K562 (cell line): ENCODE data around the gene DCTN5. TPM values are rescaled to one million over a fixed set of nuclear protein-coding genes. Genes with fewer than 3 reads are reported as not detected.

Source experiments
- BCLAF1 ChIP-seq, 2 experiments: fragments of 450-650 bp in 1 of 2; IDR thresholded peaks; 2 replicates each; pipeline ENCODE4 v1.6.1; 2011 to 2017; ENCODE audit warnings: low read depth in 2 of 2, antibody characterized with exemption in 1 of 2, borderline replicate concordance in 1 of 2, low read length in 1 of 2, mild to moderate bottlenecking in 1 of 2, mixed read lengths in 1 of 2; ENCODE audit not compliant: control insufficient read depth in 1 of 2
- ELF1 ChIP-seq: fragments of 200-800 bp; sonication (Bioruptor generic); IDR thresholded peaks from 2 replicates; pipeline ENCODE4 v1.6.1; 2016; ENCODE audit warnings: missing genetic modification characterization, missing compliant biosample characterization
- ETV6 ChIP-seq, 3 experiments: fragments of 150-350 bp in 1 of 3; sonication (generic) in 1 of 3; formaldehyde crosslinking in 1 of 3; IDR thresholded peaks; 2 replicates each; pipeline versions ENCODE4 v1.6.1 to v1.8.0; 2014 to 2022; ENCODE audit warnings: borderline replicate concordance in 2 of 3, low read depth in 2 of 3, antibody characterized with exemption in 1 of 3, low read length in 1 of 3, mild to moderate bottlenecking in 1 of 3, missing genetic modification reagents in 1 of 3
- EZH2 ChIP-seq: IDR thresholded peaks from 2 replicates; pipeline ENCODE4 v1.6.1; 2012; ENCODE audit warnings: low read depth, mild to moderate bottlenecking, inconsistent platforms, low read length, borderline replicate concordance
- FOXM1 ChIP-seq, 2 experiments: fragments of 450-650 bp in 1 of 2; sonication (generic) in 1 of 2; formaldehyde crosslinking in 1 of 2; IDR thresholded peaks; 2 replicates each; pipeline versions ENCODE4 v1.6.1 to v1.9.0; 2017 to 2022; ENCODE audit warnings: low read depth in 2 of 2, mild to moderate bottlenecking in 2 of 2, missing genetic modification reagents in 1 of 2, moderate library complexity in 1 of 2
- GABPB2 ChIP-seq: fragments of 250-450 bp; sonication (Bioruptor Pico); conservative IDR thresholded peaks from 2 replicates; pipeline ENCODE4 v1.5.1; 2021; ENCODE audit warnings: mild to moderate bottlenecking
- HIVEP1 ChIP-seq: fragments of 250-450 bp; sonication (Bioruptor Pico); IDR thresholded peaks from 2 replicates; pipeline ENCODE4 v1.4.0; 2020; ENCODE audit warnings: mild to moderate bottlenecking
- HNRNPK ChIP-seq: fragments of 200-400 bp; formaldehyde crosslinking; IDR thresholded peaks from one replicate; pipeline ENCODE4 v1.6.1; 2018; ENCODE audit warnings: mild to moderate bottlenecking, low read depth, low read length; ENCODE audit not compliant: poor library complexity, severe bottlenecking
- JUN ChIP-seq, 2 experiments: sonication (generic) in 1 of 2; formaldehyde crosslinking in 1 of 2; IDR thresholded peaks; 2 replicates each; pipeline versions ENCODE4 v1.6.1 to v1.8.0; 2012 to 2022; ENCODE audit warnings: borderline replicate concordance in 2 of 2, mild to moderate bottlenecking in 2 of 2, improper control_type of control experiment in 1 of 2, low read depth in 1 of 2, low read length in 1 of 2, missing genetic modification reagents in 1 of 2
- KLF16 ChIP-seq: IDR thresholded peaks from 2 replicates; pipeline ENCODE4 v1.6.1; 2016; ENCODE audit warnings: antibody characterized with exemption
- MCM5 ChIP-seq: fragments of 450-650 bp; IDR thresholded peaks from 2 replicates; pipeline ENCODE4 v1.6.1; 2016; ENCODE audit warnings: low read depth
- MLX ChIP-seq, 2 experiments: fragments of 450-650 bp in 1 of 2; sonication (generic) in 1 of 2; formaldehyde crosslinking; conservative IDR thresholded peaks; 2 replicates each; pipeline versions ENCODE4 v1.4.0 to v1.8.1; 2020 to 2022; ENCODE audit warnings: mild to moderate bottlenecking in 1 of 2, missing genetic modification reagents in 1 of 2
- NFE2L1 ChIP-seq: fragments of 450-650 bp; IDR thresholded peaks from 2 replicates; pipeline ENCODE4 v1.6.1; 2016; ENCODE audit warnings: missing genetic modification characterization, low read depth, mild to moderate bottlenecking, missing compliant biosample characterization, moderate library complexity, borderline replicate concordance
- PHF21A ChIP-seq: fragments of 450-650 bp; IDR thresholded peaks from 2 replicates; pipeline ENCODE4 v1.6.1; 2017; ENCODE audit warnings: low read depth, borderline replicate concordance
- POU5F1 ChIP-seq: fragments of 150-350 bp; IDR thresholded peaks from 2 replicates; pipeline ENCODE4 v1.6.1; 2014; ENCODE audit warnings: borderline replicate concordance, low read length, low read depth, mild to moderate bottlenecking; ENCODE audit not compliant: partially characterized antibody
- SAFB ChIP-seq: fragments of 200-400 bp; formaldehyde crosslinking; IDR thresholded peaks from 2 replicates; pipeline ENCODE4 v1.6.1; 2017; ENCODE audit warnings: low read depth, low read length, borderline replicate concordance
- SETDB1 ChIP-seq: IDR thresholded peaks from one replicate; pipeline ENCODE4 v1.6.1; 2012; ENCODE audit warnings: low read length, control low read depth, inconsistent platforms
- SMAD1 ChIP-seq: fragments of 150-350 bp; IDR thresholded peaks from 2 replicates; pipeline ENCODE4 v1.6.1; 2014; ENCODE audit warnings: low read length, low read depth; ENCODE audit not compliant: partially characterized antibody
- TRIM25 ChIP-seq: fragments of 450-650 bp; IDR thresholded peaks from 2 replicates; pipeline ENCODE4 v1.7.0; 2016; ENCODE audit warnings: borderline replicate concordance
- ZNF311 ChIP-seq: fragments of 250-450 bp; sonication (Bioruptor Pico); IDR thresholded peaks from 2 replicates; pipeline ENCODE4 v1.4.0; 2020; ENCODE audit warnings: mild to moderate bottlenecking, moderate library complexity
- polyA plus RNA-seq, 8 experiments: library from polyadenylated mRNA; depleted of rRNA in 4 of 8; stranded (reverse) in 5 of 8; unstranded in 3 of 8; fragments of >200 nt; fragmentation: Nextera tagmentation in 2 of 8; fragmentation: Illumina TruSeq in 1 of 8; extraction: Ambion mirVana in 2 of 8; extraction: Trizol in 1 of 8; gene quantifications; 2 replicates each; pipeline versions ENCODE4 v1.2.1 to v1.2.3, GENCODE V29; 2011 to 2014; ENCODE audit warnings: inconsistent platforms in 1 of 8, missing spikeins in 1 of 8
- total RNA-seq, 7 experiments: library from RNA; depleted of rRNA in 6 of 7; stranded (reverse); fragments of >200 nt in 6 of 7; fragmentation: Illumina TruSeq in 2 of 7; extraction: Trizol in 2 of 7; gene quantifications; 2 replicates each; pipeline versions ENCODE4 v1.2.1 to v1.2.3, GENCODE V29; 2011 to 2021; ENCODE audit warnings: low replicate concordance in 1 of 7

Gene DCTN5
- total and polyA plus RNA-seq, 9 of the 15 experiments (the other 6 are each of a cell fraction or from before 2014, with no cell fraction given), result 35.8 to 149 (median 75.9) TPM

GRCh38 chr16:23678430-23679273 is 37.4 kb downstream of the DCTN5 start, which contains the start of gene PLK1 (continued):
- TF ChIP-seq BCLAF1 (IDR thresholded peaks at IDR 0.05; ENCODE audit: borderline replicate concordance in 1 of 2, control insufficient read depth in 1 of 2, low read depth in 2 of 2, low read length in 1 of 2), result no peak
- no peak for TF ChIP-seq MCM5
- no peak for TF ChIP-seq GABPB2 (CRISPR knock-in tag)
- peak in 1 of 2 experiments; percentile 82; a peak in 1 of 4 replicates for TF ChIP-seq MLX (CRISPR knock-in tag; conservative IDR thresholded peaks at IDR 0.05)
- TF ChIP-seq NFE2L1 (tag), result no peak
- no peak for TF ChIP-seq SETDB1
- TF ChIP-seq SMAD1, result peak; percentile 57
- no peak for TF ChIP-seq TRIM25
- TF ChIP-seq HIVEP1, result 0 out of 2 replicates have a peak, but pooled peaks have one; percentile 8
- TF ChIP-seq ELF1 (tag), result no peak
- no peak for TF ChIP-seq EZH2
- no peak for TF ChIP-seq SAFB
- TF ChIP-seq ETV6 (IDR thresholded peaks at IDR 0.05; ENCODE audit: borderline replicate concordance in 1 of 2, low read depth in 2 of 2, low read length in 1 of 2), result no peak
- 0 out of 2 replicates have a peak, but pooled peaks have one; percentile 11 for TF ChIP-seq ETV6 (CRISPR knock-in tag; IDR thresholded peaks at IDR 0.05; ENCODE audit: borderline replicate concordance)
- no peak for TF ChIP-seq PHF21A
- TF ChIP-seq ZNF311 (CRISPR knock-in tag), result no peak
- peak; percentile 97 for TF ChIP-seq KLF16
- peak; percentile 100 for TF ChIP-seq FOXM1 (IDR thresholded peaks at IDR 0.05; ENCODE audit: low read depth)
- peak; percentile 99 for TF ChIP-seq FOXM1 (CRISPR knock-in tag; IDR thresholded peaks at IDR 0.05; ENCODE audit: low read depth)
- no peak for TF ChIP-seq POU5F1
- TF ChIP-seq JUN (IDR thresholded peaks at IDR 0.05; ENCODE audit: borderline replicate concordance, low read depth, low read length), result no peak
- TF ChIP-seq JUN (CRISPR knock-in tag; IDR thresholded peaks at IDR 0.05; ENCODE audit: borderline replicate concordance), result no peak
- TF ChIP-seq HNRNPK, result no peak
